ENCODE measurements around the gene CCDC157.

GRCh38 chr22:30416837-30417236 lies 60.0 kb downstream of the CCDC157 start:
- no peak for TF ChIP-seq YY1 (IDR thresholded peaks at IDR 0.05; ENCODE audit: insufficient read depth, insufficient read length)
- no peak for TF ChIP-seq ZNF274 (IDR thresholded peaks at IDR 0.05; ENCODE audit: low read depth, low read length)
